Adrenal gland (tissue), 12 donors: ENCODE data around the gene PNRC1. TPM values are rescaled to one million over a fixed set of nuclear protein-coding genes. Genes with fewer than 3 reads are reported as not detected.
A peak's percentile ranks its signal among the peaks of the same experiment; 100 is the strongest.
"Not testable (repeated sequence)": the region's sequence is repeated elsewhere in the genome, so short reads cannot be mapped to it uniquely, and the experiment has no call there.

Source experiments
- DNase-seq, 7 donors: peaks; one replicate each; pipeline ENCODE4 v3.0.0-alpha.2; 2019 to 2020
- H3K27ac ChIP-seq, 5 donors: fragments of 200-600 bp; sonication (generic) in 4 of 5; 1 replicate in 3 of 5; 2 replicates in 2 of 5; pipeline versions ENCODE4 v1.5.1 to v1.8.0; 2016 to 2020; ENCODE audit warnings: mild to moderate bottlenecking in 1 of 5
- H3K27me3 ChIP-seq: fragments of 200-600 bp; 2 replicates; pipeline ENCODE4 v1.8.0; 2021
- H3K36me3 ChIP-seq, 2 donors: fragments of 200-600 bp; replicated peaks in 1 of 2; 1 replicate in 1 of 2; 2 replicates in 1 of 2; pipeline versions ENCODE4 v1.5.1 to v1.8.0; 2018 to 2022
- H3K4me1 ChIP-seq, 2 donors: fragments of 200-600 bp; replicated peaks in 1 of 2; 1 replicate in 1 of 2; 2 replicates in 1 of 2; pipeline versions ENCODE4 v1.5.1 to v1.8.0; 2018 to 2021
- H3K4me3 ChIP-seq, 4 donors: fragments of 200-600 bp; sonication (generic) in 3 of 4; one replicate each; pipeline ENCODE4 v1.5.1; 2016 to 2018
- H3K9me3 ChIP-seq, 3 donors: fragments of 200-600 bp; sonication (generic) in 1 of 3; replicated peaks in 1 of 3; 1 replicate in 2 of 3; 2 replicates in 1 of 3; pipeline versions ENCODE4 v1.5.1 to v1.8.0; 2016 to 2021
- POLR2A ChIP-seq, 2 donors: fragments of 450-650 bp; IDR thresholded peaks; one replicate each; pipeline ENCODE4 v1.6.1; 2017; ENCODE audit warnings: antibody characterized with exemption in 2 of 2, mild to moderate bottlenecking in 2 of 2, moderate library complexity in 1 of 2
- WGBS, 4 donors: extraction: QIAGEN DNeasy Blood & Tissue Kit in 2 of 4; methylation state at CpG; one replicate each; pipeline versions ENCODE4 v1.1.5 to v1.1.7; 2013 to 2017; 5-methylcytosine and 5-hydroxymethylcytosine counted together
- intact Hi-C, 2 donors: fragments of 100-400 bp; cut with DNase I; formaldehyde crosslinking; loops; one replicate each; pipeline versions ENCODE4 v1.14.1 to v1.15.0; 2022 to 2023
- polyA plus RNA-seq, 3 donors: library from polyadenylated mRNA; stranded (reverse); fragments of 200-250 nt in 2 of 3; fragments of 350-450 nt in 1 of 3; fragmentation: Illumina TruSeq in 1 of 3; extraction: RNeasy Lipid Tissue Mini Kit (QIAGEN cat#74804) in 1 of 3; gene quantifications; one replicate each; pipeline ENCODE4 v1.2.3, GENCODE V29; 2013 to 2014
- total RNA-seq, 9 donors: library from RNA; depleted of rRNA in 4 of 9; stranded (reverse); fragments of >200 nt in 4 of 9; fragments of 120-200 nt in 1 of 9; fragmentation: NEBNext Ultra II Directional in 1 of 9; extraction: Animal tissue kit (Norgen Biotek cat#: 25700) in 1 of 9; gene quantifications; one replicate each; pipeline versions ENCODE4 v1.1.0 to v1.2.4, GENCODE V29; 2013 to 2023
- TF ChIP-seq, protein P1 (sequence below), 6 experiments: fragments of 450-650 bp in 4 of 6; fragments of 200-600 bp in 2 of 6; sonication (generic) in 1 of 6; IDR thresholded peaks; 1 replicate in 5 of 6; 2 replicates in 1 of 6; pipeline versions ENCODE4 v1.5.1 to v1.8.0; 2016 to 2021; ENCODE audit warnings: antibody characterized with exemption in 6 of 6, mild to moderate bottlenecking in 2 of 6, moderate library complexity in 1 of 6
- donor health status: healthy with polysubstance abuse.
- donor health status: Bipolar disorder and iron deficiency.
- donor health status: DM: yes; HTN: yes; CAD: no.
- donor health status: DM: no; HTN: no; CAD: no.
- donor health status: DM: no; HTN: no; CAD: no.
- donor health status: DM: yes; HTN: yes; CAD: no.

The PNRC1 gene
- total and polyA plus RNA-seq, 12 donors: 65.5 to 359 (median 220) TPM

DNA sequence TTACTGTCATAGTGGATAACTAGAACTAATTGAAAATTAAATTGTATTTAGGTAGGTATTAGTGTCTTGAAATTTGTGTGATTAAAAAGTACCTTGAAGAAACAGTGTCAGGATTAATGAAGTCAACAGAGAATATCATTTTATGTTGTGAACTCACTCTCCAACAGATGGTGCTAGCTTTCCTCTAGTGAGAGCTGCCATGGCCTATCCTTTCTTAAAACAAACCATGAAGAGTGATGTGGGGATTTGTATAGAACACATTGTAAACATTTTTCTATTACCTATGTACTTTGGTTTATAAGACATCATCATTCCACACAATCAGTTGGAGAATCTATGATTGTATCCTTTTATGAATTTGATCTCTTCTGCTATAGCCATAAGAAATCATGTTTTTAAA is 42.1 kb downstream of the PNRC1 start:
- Histone ChIP-seq H3K27ac (no peak overlapping the region), H3K4me3 (no peak overlapping the region), H3K9me3 (no peaks in the 10 kb centered on the region), H3K36me3 (no peaks in the 10 kb centered on the region), H3K4me1 (no peaks in the 10 kb centered on the region), H3K27me3 (no peaks in the 10 kb centered on the region)
- intact Hi-C loops: no loop called here
- TF ChIP-seq, protein P1, sequence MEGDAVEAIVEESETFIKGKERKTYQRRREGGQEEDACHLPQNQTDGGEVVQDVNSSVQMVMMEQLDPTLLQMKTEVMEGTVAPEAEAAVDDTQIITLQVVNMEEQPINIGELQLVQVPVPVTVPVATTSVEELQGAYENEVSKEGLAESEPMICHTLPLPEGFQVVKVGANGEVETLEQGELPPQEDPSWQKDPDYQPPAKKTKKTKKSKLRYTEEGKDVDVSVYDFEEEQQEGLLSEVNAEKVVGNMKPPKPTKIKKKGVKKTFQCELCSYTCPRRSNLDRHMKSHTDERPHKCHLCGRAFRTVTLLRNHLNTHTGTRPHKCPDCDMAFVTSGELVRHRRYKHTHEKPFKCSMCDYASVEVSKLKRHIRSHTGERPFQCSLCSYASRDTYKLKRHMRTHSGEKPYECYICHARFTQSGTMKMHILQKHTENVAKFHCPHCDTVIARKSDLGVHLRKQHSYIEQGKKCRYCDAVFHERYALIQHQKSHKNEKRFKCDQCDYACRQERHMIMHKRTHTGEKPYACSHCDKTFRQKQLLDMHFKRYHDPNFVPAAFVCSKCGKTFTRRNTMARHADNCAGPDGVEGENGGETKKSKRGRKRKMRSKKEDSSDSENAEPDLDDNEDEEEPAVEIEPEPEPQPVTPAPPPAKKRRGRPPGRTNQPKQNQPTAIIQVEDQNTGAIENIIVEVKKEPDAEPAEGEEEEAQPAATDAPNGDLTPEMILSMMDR (IDR thresholded peaks at IDR 0.05): peak in 5 of 6 experiments; percentile 19 to 53 (median 34)
- no peak for TF ChIP-seq POLR2A (IDR thresholded peaks at IDR 0.05)
- no peak for DNase-seq

DNA sequence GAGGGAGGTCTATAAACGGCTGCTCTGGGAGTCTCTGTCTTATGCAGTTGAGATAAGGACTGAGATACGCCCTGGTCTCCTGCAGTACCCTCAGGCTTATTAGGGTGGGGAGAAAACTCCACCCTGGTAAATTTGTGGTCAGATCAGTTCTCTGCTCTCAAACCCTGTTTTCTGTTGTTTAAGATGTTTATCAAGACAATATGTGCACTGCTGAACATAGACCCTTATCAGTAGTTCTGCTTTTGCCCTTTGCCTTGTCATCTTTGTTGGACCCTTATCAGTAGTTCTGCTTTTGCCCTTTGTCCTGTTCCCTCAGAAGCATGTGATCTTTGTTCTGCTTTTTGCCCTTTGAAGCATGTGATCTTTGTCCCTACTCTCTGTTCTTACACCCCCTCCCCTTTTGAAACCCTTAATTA is 47.7 kb downstream of the PNRC1 start:
- DNase-seq, H3K4me1 ChIP-seq, H3K27me3 ChIP-seq, H3K36me3 ChIP-seq, H3K27ac ChIP-seq, H3K9me3 ChIP-seq, intact Hi-C loops, H3K4me3 ChIP-seq: not testable (repeated sequence)
- WGBS, 4 donors: 81 to 85% (median 84%) methylated on average over 2 of the region's 2 CpGs

GRCh38 chr6:89131599-89131998 is 51.0 kb downstream of the PNRC1 start:
- Histone ChIP-seq H3K36me3 (no peaks in the 10 kb centered on the region), H3K4me1 (no peaks in the 10 kb centered on the region), H3K27ac (no peak overlapping the region), H3K4me3 (no peak overlapping the region), H3K9me3 (no peaks in the 10 kb centered on the region), H3K27me3 (no peaks in the 10 kb centered on the region)
- no peak for TF ChIP-seq POLR2A (IDR thresholded peaks at IDR 0.05)
- TF ChIP-seq, protein P1 (IDR thresholded peaks at IDR 0.05): no peak
- WGBS, 4 donors: 94 to 98% (median 96%) methylated on average over 3 of the region's 3 CpGs
- intact Hi-C loops: no loop called here
- DNase-seq: no peak

- no peak for DNase-seq
- intact Hi-C loops: no loop called here
Observed at GRCh38 chr6:89132057-89132456, 51.5 kb downstream of the PNRC1 start.

DNA sequence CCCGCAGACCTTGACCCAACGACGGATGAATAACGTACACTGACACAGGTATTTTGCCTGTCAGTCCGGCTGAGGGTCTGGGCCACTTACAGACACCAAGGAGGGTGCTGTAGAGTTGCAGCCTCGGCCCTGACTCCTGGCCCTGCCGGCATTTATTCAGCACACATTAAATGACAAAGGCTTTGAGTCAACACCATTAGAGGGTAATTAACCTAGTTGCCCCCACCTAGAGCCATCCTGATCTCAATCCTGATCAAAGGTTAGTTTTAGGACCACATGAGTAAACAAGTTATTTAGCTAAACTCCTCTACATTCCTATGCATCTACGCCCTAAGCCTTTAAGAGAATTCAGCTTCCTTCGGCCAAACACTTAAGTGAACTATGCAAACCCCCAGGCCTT is 53.4 kb downstream of the PNRC1 start:
- Histone ChIP-seq H3K4me3 (no peak overlapping the region), H3K9me3 (no peaks in the 10 kb centered on the region), H3K27ac (no peak overlapping the region), H3K27me3 (no peaks in the 10 kb centered on the region), H3K4me1 (no peaks in the 10 kb centered on the region), H3K36me3 (no peaks in the 10 kb centered on the region)
- intact Hi-C loops: no loop called here
- WGBS, 4 donors: 88 to 94% (median 91%) methylated on average over 8 to 9 of the region's 9 CpGs
- no peak for DNase-seq
- no peak for TF ChIP-seq POLR2A (IDR thresholded peaks at IDR 0.05)
- TF ChIP-seq, protein P1 (IDR thresholded peaks at IDR 0.05): no peak

More at GRCh38 chr6:89132057-89132456, 51.5 kb downstream of the PNRC1 start:
- Histone ChIP-seq H3K9me3 (no peaks in the 10 kb centered on the region), H3K27me3 (no peaks in the 10 kb centered on the region), H3K36me3 (no peaks in the 10 kb centered on the region), H3K4me1 (no peaks in the 10 kb centered on the region), H3K27ac (no peak overlapping the region), H3K4me3 (no peak overlapping the region)
- 72 to 89% (median 85%) methylated on average over 2 of the region's 2 CpGs for WGBS, 4 donors
- no peak for TF ChIP-seq POLR2A (IDR thresholded peaks at IDR 0.05)
- TF ChIP-seq, protein P1 (IDR thresholded peaks at IDR 0.05): no peak
